GM21786 (cell line): Measurements from ENCODE around the gene RFX8.
"Not testable (repeated sequence)": the region's sequence is repeated elsewhere in the genome, so short reads cannot be mapped to it uniquely, and the experiment has no call there.

Experiments
- ATAC-seq: cut with Tn5 transposase; IDR thresholded peaks from one replicate; pipeline ENCODE4 v1.9.1; 2021; ENCODE audit not compliant: unreplicated experiment

Gene RFX8

DNA sequence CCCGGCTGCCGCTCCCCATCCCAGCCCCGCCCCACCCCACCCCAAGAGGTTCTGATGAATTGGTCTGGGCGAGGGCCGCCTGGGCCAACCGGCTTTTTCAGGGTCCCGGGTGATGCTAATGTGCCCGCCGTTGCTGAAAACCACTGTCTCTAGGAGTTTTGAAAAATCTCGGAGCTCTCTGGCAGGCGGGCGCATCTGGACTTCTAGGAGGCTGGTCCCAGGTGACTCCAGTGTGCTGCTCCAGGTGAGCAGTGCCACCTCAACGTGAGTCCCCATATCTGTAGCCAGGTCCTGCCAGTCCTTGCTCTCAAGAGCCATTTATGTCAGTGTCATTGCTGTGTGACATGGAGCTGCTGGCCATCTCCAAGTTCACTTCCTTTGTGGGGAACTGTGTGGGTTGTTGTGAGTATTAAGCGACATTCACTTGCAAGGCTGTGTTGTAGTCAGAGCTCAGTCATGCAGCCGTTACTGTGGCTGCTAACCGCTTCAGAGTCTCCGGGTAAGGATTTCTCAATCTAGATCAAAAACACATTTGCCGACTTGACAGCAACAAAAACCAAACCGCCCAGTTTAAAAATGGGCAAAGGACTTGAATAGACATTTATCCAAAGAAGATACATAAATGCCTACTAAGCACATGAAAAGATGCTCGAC is at the start of gene RFX8:
RFX8 (minus strand) TSS at position 382 of the 654 bp plus-strand sequence. CDS start 8,264 bp downstream, outside the sequence.
- no peak for ATAC-seq

DNA sequence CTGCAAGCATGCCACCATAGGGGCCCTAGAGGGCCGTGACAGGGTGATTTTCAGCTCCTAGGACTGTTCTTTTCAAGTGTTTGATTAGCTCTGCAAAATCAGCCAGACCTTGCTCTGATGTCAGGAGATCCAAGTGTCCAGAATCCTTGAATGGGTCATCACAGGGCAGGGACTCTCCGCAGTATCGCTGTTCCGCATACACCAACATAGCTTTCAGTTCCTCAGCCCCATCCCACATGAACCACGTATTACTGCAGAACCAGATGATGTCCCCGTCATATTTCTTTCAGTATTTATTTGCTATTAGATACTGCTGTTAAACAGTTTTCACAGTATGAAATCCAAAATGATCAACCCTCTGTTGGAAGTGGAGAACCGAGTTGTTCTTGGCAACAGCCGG is 46.6 kb upstream of the RFX8 start:
- no peak for ATAC-seq

DNA sequence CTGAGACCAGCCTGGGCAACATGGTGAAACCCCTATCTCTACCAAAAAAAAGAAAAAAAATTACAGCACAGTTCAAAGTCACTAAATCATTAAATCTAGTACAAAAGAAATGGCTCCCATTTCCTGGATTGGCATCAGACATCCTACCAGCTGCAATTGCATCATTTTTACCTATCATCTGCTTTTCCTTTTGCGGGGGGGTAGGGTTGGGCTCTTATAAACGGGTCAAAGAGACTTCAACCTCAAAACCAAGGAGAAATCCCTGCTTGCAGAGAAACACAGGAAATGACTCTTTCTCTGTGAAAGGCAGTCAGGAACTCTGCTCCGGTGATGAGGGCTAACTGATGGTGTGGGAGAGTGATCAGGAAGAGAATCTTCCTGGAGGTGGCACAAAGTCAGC is 45.3 kb upstream of the RFX8 start:
- no peak for ATAC-seq

DNA sequence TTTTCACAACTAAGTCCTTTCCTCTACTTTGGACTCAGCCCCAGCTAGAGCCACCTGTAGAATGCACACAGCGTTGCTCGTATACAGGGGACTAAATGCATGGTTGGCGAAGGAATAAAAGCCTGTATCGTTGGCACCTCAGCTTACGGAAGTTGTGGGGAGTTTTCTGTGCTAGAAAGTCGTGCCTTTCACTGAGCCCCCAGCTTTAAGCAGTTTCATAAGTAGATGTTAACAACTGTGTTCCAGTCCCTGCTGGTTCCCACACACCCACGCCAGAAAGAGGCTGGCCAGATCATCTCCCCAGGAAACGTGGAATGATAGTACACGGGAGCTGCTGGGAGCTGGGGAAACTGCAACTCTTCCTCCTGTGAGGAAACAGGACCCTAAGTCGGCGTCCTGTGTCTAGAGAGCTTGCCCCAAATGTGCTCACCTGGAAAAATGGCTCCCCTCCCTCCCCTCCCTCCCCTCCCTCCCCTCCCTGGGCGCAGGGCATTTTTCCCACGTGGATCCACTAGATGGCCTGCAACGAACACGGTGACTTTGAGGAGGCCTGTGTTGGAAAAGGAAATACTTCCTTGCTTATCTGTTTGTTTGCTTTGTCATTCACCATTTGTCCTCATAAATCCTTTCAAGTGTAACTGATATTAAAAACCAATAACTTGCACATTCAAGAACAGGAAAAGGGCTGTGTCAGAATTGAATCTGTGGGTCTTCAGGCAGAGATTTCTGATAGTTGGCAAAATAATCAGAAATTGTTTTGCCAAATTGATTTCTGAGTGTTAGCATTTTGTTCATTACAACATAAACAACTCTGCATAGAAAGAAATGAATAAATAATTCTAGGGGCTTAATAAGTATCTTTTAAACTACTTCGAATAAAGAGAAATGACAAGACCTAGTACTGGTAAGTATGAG is 43.9 kb upstream of the RFX8 start:
- ATAC-seq, result no peak

DNA sequence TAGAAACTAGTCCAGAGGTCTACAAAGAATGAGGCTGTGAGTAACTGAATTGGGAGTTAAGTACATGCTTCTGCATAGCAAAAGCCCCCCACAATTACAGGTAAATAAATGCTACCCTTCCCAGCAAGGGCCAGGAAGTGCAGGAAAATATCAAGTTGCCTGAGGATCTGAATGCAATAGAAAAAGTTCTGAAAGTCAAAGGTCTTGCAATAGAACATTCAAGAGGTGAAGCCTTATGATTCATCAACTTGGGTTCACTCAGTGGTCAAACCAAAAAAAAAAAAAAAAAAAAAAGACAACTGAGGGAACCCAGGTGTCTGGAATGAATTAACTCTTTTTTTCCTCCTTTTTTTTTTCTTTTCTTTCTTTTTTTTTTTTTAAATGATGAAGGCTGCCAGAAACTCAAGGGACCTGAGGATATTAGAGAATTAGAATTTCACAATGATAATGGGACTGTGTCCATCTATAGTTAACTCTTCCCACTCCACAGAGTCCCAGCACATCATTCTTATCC is 42.9 kb upstream of the RFX8 start:
- ATAC-seq, result no peak

DNA sequence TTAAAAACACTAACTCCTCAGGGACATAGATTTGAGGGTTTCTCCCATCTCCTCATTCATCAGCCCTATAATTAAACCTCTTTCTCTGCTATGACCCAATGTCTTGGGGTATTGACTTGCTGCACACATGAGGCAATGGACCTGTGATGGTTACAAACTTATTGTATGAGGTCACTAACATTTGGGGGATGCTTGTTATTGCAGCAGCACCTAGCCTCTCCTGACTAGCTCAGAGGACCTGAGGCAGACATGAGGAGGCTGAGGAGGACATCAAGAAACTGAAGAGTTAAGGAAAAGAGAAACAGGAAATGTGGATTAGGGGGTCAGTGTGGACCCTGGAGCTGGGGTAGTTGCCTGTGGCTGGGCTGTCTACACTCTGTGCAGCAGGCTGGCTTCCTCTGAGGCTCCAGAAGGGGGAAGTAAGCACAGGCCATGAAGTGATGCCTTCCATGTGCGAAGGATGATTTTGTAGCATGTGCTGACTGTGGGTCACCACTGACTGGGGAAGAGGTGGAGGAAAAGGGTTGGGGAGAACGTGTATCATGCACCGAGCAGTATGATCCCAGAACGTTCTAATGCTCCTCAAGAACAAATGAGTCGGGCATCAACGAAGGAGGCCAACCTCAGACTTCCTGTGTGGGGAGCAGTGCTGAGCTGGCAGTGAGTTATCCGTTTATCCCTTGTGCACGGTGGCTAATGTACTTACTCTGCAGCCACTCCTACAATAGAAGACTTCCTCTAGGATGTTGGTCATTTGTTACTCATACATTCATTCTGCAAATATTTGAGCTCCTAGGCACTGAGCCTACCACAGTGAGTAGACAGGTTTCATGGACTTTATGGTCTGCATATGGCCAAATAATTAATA is 42.1 kb upstream of the RFX8 start:
- ATAC-seq, result no peak

DNA sequence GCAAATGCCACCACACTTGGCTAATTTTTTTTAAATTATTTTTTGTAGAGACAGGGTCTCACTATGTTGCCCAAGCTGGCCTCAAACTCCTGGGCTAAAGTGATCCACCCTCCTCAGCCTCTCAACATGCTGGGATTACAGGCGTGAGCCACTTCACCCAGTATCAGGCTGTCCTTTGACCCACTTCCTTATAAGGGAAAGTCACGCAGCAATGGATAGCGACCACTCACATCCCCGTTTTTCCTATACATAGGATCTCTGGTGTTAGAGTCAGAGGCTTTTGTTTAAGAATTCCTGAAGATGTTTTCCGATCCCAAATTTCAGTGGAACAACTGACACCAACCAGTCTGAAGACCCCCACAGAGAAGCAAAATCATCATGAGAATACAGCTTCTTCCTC is 41.4 kb upstream of the RFX8 start:
- ATAC-seq, result no peak

DNA sequence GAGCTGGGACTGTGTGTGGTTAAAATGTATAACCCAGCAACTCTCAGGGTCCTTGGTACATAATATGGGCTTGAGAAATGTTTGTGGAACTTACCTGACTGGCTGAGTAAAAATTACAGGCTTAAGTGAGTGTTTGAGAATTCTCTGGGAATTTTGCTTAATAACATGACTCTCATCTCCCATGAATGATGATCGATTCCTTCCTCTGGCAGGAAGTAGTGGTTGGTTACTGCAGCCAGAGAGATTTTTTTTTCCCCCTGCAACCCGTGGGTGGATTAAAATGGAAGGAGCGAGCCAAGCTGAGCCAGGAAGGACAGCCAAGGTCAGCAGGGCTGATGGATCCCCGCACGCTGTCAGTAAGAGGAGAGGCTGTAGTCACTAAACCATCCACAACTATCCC is 40.6 kb upstream of the RFX8 start:
- ATAC-seq, result no peak

DNA sequence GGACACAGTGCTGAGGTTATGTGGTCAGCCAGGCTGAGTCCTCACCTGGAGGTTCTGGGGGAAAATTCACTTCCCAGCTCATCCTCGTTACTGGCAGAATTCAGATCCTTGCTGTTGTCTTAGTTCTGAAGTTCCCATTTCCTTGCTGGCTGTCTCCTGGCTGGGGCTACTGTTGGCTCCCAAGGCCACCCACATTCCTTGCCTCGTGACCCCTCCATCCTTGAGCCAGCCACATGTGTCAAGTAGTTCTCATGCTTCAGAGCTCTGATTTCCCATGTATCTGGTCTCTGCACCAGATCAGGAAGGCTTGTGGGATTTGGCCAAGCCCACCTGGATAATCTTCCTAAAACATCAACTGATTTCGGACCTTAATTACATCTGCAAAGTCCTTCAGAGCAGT is 38.1 kb upstream of the RFX8 start:
- ATAC-seq, result no peak

DNA sequence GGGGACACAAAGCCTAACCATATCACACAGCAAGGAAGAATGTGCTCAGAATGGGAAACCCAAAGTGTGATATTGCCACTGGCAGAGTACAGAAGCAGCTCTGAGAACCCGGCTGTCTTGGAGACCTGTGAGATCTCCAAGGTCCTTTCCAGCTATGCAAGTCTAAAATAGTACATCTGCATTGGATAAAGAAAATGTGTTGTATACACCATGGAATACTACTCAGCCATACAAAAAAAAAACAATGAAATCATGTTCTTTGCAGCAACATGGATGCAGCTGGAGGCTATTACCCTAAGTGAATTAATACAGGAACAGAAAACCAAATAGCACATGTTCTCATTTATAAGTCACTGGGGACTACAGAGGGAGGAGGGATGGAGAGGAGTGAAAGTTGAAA is 36.5 kb upstream of the RFX8 start:
- ATAC-seq, result no peak

DNA sequence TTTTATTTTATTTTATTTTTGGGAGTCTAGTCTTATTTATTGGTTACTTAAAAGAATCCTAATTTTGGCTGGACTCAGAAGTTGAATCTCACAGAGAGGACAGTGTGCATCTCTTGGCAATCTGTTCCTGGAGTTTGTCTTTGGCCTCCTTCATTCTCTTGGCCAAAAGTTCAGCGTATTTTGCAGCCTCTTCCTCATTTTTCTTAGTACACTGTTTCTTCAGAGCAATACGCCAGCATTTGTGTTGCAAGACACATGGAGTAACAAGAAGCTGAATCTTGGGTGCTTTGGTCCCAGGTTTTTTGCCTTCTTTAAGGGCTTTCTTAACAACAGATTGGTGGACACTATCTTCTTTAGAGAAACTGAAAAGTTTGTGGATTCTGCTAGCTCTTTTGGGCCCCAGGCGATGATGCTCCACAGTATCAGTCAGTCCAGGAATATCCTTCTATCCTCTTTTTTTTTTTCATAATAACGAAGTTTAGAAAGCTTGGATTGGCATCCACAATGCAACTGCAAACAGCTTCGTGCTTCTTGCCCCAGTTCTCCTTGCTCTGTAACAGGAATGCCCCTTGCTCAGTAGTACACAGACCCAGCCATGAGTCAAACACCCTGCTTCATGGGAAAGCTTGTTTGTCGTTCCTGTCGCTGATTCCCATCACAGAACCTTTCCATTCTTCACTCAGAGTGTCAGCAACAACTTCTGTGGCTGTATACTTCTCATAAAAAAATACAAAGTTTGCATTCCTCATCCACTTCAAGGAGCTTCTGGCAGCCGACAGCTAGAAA is 34.8 kb upstream of the RFX8 start:
- ATAC-seq, result no peak

DNA sequence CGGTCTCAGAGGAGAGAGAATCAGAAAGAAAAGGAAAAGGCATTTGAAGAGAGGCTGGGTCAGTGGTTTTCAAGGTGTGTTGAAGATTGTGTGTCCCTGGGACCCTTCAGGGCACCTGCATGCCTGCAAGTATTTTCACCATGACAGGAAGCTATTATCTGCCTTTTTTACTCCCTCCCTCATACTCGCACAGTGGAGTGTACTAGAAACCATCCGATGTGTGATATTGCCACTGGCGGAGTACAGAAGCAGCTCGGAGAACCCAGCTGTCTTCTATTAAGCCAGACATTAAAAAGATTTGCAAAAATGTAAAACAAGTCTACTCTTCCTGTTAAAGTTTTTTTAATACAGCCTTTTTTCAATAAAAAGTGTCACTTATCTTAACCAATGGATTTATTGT is 33.7 kb upstream of the RFX8 start:
- no peak for ATAC-seq

DNA sequence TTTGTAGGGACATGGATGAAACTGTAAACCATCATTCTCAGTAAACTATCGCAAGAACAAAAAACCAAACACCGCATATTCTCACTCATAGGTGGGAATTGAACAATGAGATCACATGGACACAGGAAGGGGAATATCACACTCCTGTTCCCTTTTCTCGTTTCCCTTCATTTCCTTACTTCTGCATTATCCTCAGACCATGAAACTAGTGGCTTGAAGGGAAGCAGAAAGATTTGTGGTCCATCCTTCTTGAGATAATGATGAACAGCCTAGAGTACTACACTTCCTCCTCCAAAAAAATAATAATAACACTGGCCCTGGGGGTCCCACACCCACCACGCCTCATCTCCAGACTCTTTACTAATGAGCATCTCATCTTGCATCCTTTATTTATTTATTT is 30.4 kb upstream of the RFX8 start:
- not testable (repeated sequence) for ATAC-seq

DNA sequence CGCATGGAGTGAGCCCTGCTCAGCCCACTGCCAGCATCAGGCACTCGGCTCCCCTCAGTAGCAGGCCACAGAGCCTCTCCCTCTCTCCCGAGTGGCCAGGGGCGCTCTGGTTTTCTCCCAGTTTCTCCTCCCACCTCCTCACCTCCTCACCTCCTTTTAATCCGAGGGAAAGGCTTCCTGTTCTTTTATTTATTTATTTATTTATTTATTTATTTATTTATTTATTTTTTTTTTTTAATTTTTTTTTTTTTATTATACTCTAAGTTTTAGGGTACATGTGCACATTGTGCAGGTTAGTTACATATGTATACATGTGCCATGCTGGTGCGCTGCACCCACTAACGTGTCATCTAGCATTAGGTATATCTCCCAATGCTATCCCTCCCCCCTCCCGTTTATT is 29.8 kb upstream of the RFX8 start:
- ATAC-seq, result not testable (repeated sequence)

DNA sequence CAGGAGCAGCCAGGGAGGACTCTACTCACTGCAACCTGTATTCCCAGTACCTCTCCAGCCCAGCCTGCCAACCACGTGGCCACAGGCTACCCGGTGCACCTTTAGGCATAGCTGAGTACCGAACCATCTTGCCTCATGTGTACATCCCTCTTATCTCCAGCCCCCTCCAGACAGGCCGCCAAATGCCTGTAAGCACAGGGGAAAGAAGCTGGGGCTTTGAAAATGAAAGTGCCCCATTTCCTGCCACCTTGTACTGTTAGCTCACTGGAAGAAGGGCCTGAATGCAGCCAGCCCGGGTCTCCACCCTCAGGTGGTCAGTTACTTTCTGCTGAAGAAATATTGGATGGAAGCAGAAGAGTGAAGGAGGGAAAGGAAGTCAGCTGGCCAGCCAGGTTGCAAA is 27.2 kb upstream of the RFX8 start:
- ATAC-seq, result no peak

DNA sequence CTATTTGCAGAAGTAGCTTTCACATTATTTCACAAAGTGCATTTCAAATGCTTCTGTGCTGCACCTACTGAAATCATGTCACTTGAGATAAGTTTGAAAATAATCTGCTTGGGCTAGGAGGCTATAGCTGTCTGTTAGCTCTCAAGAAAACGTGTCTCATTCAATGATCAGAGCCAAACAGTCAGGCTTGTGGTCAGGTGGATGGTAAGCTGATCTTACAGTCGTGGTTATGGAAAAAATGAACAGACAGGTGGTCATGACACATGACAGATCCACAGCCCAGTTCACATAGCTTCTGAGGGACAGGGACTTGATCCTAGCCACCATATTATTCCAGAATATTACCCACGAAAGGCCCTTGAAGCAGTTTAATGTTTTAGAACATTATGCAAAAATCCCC is 26.5 kb upstream of the RFX8 start:
- ATAC-seq, result no peak

DNA sequence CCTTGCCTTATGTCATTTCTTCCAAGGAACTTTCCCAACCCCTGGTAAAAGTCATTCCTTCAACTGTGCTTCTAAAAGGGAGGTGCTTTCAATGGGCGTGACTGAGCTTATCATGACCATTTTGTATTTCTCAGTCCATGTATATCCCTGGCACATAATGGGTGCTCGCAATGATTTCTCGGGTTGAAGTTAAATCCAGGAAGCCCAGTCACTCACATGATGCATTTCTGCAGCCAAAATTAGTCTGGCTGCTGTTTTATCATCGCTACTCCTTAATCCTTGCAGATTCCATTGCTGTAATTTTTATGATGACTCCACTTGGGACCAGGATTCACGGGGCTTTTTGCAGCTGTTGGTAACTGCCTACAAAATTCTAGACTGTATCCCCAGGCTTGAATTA is 25.9 kb upstream of the RFX8 start:
- no peak for ATAC-seq

DNA sequence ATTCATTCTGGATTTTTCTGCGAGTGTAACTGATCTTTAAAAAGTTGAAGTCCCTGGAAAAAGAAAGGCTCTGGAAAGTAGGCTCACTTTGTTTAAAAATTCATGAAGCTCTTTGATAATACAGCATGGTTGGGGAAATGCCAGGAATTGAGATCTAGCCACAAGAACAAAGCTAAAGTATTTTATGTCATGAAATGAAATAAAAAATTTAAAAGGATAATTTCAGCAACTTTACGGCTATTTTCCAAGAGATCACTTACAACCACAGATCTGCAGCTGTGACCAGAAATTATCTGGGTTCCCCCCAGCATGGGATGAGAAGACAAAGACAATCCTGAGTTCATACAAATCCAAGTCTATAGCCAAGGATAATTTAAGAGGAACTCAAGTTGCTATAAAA is 25.3 kb upstream of the RFX8 start:
- ATAC-seq, result no peak

DNA sequence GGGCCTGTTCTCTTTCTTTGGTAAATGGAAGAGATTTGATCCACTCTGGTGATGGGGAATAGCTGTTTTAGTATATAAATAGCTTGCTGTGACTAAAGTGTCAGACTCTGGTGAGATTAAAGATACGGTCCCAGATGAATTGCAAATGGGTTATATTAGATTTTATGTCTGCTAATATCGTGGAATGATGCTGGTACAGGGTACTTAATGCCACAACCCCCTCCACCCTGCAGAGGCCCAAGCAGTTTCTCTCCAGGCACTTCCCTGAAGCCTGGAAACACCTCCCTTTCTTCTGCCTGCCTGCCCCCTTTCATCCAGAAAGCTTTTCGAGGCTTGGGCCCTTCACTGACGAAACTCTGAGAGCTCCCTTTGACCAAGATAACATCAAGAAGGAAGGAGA is 21.4 kb upstream of the RFX8 start:
- ATAC-seq, result no peak

DNA sequence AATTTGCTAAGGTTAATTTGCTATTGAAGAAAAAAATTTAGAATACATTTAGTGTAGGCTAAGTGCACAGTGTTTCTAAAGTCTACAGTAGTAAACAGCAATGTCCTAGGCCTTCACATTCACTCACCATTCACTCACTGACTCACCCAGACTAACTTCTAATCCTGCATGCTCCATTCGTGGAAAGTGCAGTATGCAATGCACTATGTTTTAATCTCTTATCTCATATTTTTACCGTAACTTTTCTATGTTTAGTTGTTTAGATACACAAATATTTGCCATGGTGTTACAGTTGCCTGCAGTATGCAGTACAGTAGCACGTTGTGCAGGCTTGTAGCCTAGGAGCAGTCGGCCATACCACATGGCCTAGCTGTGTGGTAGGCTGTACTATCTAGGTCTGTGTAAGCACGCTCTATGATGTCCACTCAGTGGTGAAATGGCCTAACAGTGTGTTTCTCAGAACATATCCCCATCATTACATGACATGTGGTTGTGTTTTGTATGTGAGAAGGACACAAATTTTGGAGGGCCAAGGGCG is 18.1 kb upstream of the RFX8 start:
- ATAC-seq, result no peak
